Stimulated activated CD4-positive, alpha-beta T cell treated with anti-CD3 and anti-CD28 coated beads, Interleukin-2, amount 100 ng/mL, for 48 hours (primary cell): ENCODE data around the gene DPM3.
"Not testable (repeated sequence)": the region's sequence is repeated elsewhere in the genome, so short reads cannot be mapped to it uniquely, and the experiment has no call there.

Experiments used
- DNase-seq, 2 donors: peaks; one replicate each; pipeline ENCODE4 v3.0.0-alpha.2; 2020

Gene DPM3

GRCh38 chr1:155155996-155156643 is 15.8 kb upstream of the DPM3 start:
- not testable (repeated sequence) for DNase-seq

- DNase-seq = no peak
Observed at GRCh38 chr1:155145491-155145890, 5.2 kb upstream of the DPM3 start.

GRCh38 chr1:155141749-155142148 is 1.4 kb upstream of the DPM3 start:
- DNase-seq = no peak

- DNase-seq = no peak
Observed at GRCh38 chr1:155140630-155140953, 261 bp upstream of the DPM3 start.

- DNase-seq = no peak
Observed at GRCh38 chr1:155137154-155137949, 3.0 kb downstream of the DPM3 start.

GRCh38 chr1:155136748-155137147 is 3.6 kb downstream of the DPM3 start:
- no peak for DNase-seq

GRCh38 chr1:155135415-155136028 is 4.8 kb downstream of the DPM3 start, which contains the start of gene SLC50A1:
Gene SLC50A1, plus strand, starts transcription at chr1:155135852. Its CDS starts 60 bp downstream, at chr1:155135912.
- peak; percentile 93 to 95 for DNase-seq

- DNase-seq = peak; percentile 69 to 75
Observed at GRCh38 chr1:155134880-155135414, 5.4 kb downstream of the DPM3 start.

- no peak for DNase-seq
Observed at GRCh38 chr1:155134322-155134721, 6.0 kb downstream of the DPM3 start.

GRCh38 chr1:155133799-155134281 is 6.5 kb downstream of the DPM3 start:
- no peak for DNase-seq

- no peak for DNase-seq
Observed at GRCh38 chr1:155131856-155132255, 8.5 kb downstream of the DPM3 start.

GRCh38 chr1:155131285-155131684 is 9.0 kb downstream of the DPM3 start:
- no peak for DNase-seq

- DNase-seq = no peak
Observed at GRCh38 chr1:155130272-155131006, 9.9 kb downstream of the DPM3 start.

- DNase-seq = no peak
Observed at GRCh38 chr1:155128755-155129473, 11.4 kb downstream of the DPM3 start.

GRCh38 chr1:155127967-155128754 is 12.2 kb downstream of the DPM3 start:
- no peak for DNase-seq

GRCh38 chr1:155127105-155127966 is 13.0 kb downstream of the DPM3 start, which contains the start of gene EFNA1:
Gene EFNA1, plus strand, starts transcription at chr1:155127876. Its CDS starts 102 bp downstream, at chr1:155127978.
- DNase-seq = peak in 1 of 2 donors; percentile 41

GRCh38 chr1:155126556-155127104 is 13.7 kb downstream of the DPM3 start:
- DNase-seq = peak in 1 of 2 donors; percentile 21

GRCh38 chr1:155125946-155126555 is 14.3 kb downstream of the DPM3 start:
- no peak for DNase-seq

GRCh38 chr1:155125511-155125945 is 14.8 kb downstream of the DPM3 start:
- DNase-seq = no peak
